Keratinocyte (primary cell): ENCODE results near the gene HABP4. TPM values are rescaled to one million over a fixed set of nuclear protein-coding genes. Genes with fewer than 3 reads are reported as not detected.

Source experiments
- DNase-seq: peaks from one replicate; pipeline ENCODE4 v3.0.0-alpha.2; 2011; ENCODE audit warnings: low read depth, missing footprints, low spot score
- FAIRE-seq: peaks from 2 replicates; lab custom pipeline; 2011; peaks lifted over from hg19 to GRCh38; lab: Jason Lieb, UNC
- H2AFZ ChIP-seq: 2 replicates; pipeline ENCODE4 v1.6.0; 2012; ENCODE audit warnings: low read length, control low read depth, inconsistent platforms; ENCODE audit not compliant: control insufficient read depth
- H3K27ac ChIP-seq: 2 replicates; pipeline ENCODE4 v1.5.1; 2011; ENCODE audit warnings: low read length; ENCODE audit not compliant: control insufficient read depth, insufficient read depth
- H3K27me3 ChIP-seq: 3 replicates; pipeline ENCODE4 v1.6.0; 2011; ENCODE audit warnings: low read length; ENCODE audit not compliant: control insufficient read depth, insufficient read depth; ENCODE audit errors: extremely low read depth
- H3K36me3 ChIP-seq, 2 experiments: 2 replicates in 1 of 2; 3 replicates in 1 of 2; pipeline ENCODE4 v1.5.1; 2011; ENCODE audit warnings: low read length in 2 of 2, mild to moderate bottlenecking in 1 of 2; ENCODE audit not compliant: control insufficient read depth in 2 of 2, insufficient read depth in 2 of 2; ENCODE audit errors: extremely low read depth in 1 of 2
- H3K4me1 ChIP-seq: 3 replicates; pipeline ENCODE4 v1.5.1; 2011; ENCODE audit warnings: low read length; ENCODE audit not compliant: control insufficient read depth, insufficient read depth; ENCODE audit errors: extremely low read depth
- H3K4me2 ChIP-seq: 3 replicates; pipeline ENCODE4 v1.6.0; 2011; ENCODE audit warnings: low read depth, low read length; ENCODE audit not compliant: control insufficient read depth, insufficient read depth; ENCODE audit errors: extremely low read depth
- H3K4me3 ChIP-seq, 3 experiments: fragments of 200-600 bp in 1 of 3; sonication (generic) in 1 of 3; 2 replicates in 2 of 3; 3 replicates in 1 of 3; pipeline ENCODE4 v1.5.1; 2011 to 2016; ENCODE audit warnings: low read length in 3 of 3, mild to moderate bottlenecking in 3 of 3, control low read depth in 2 of 3, inconsistent platforms in 1 of 3, low read depth in 1 of 3, mixed read lengths in 1 of 3, mixed run types in 1 of 3, moderate library complexity in 1 of 3; ENCODE audit not compliant: control insufficient read depth in 2 of 3, insufficient read depth in 2 of 3; ENCODE audit errors: extremely low read depth in 1 of 3
- H3K79me2 ChIP-seq: 2 replicates; pipeline ENCODE4 v1.6.0; 2012; ENCODE audit warnings: low read length; ENCODE audit not compliant: control insufficient read depth, insufficient read depth
- H3K9ac ChIP-seq: 3 replicates; pipeline ENCODE4 v1.6.0; 2011; ENCODE audit warnings: low read length; ENCODE audit not compliant: control insufficient read depth, insufficient read depth; ENCODE audit errors: extremely low read depth
- H3K9me1 ChIP-seq: 3 replicates; pipeline ENCODE4 v1.6.0; 2011; ENCODE audit warnings: low read length; ENCODE audit not compliant: control insufficient read depth, insufficient read depth; ENCODE audit errors: extremely low read depth
- H3K9me3 ChIP-seq: 2 replicates; pipeline ENCODE4 v1.5.1; 2012; ENCODE audit warnings: low read depth, low read length; ENCODE audit not compliant: control insufficient read depth
- H4K20me1 ChIP-seq: 3 replicates; pipeline ENCODE4 v1.6.0; 2011; ENCODE audit warnings: low read length; ENCODE audit not compliant: control insufficient read depth, insufficient read depth; ENCODE audit errors: extremely low read depth
- CTCF ChIP-seq, 3 experiments: IDR thresholded peaks in 1 of 3; conservative IDR thresholded peaks in 1 of 3; optimal IDR thresholded peaks in 1 of 3; 2 replicates in 2 of 3; 3 replicates in 1 of 3; pipeline versions ENCODE3 to v1.5.1; 2011; ENCODE audit warnings: low read length in 3 of 3, mild to moderate bottlenecking in 3 of 3, moderate library complexity in 2 of 3, control low read depth in 1 of 3, inconsistent platforms in 1 of 3; ENCODE audit not compliant: insufficient read depth in 2 of 3; ENCODE audit errors: extremely low read depth in 1 of 3
- EZH2 ChIP-seq: IDR thresholded peaks from one replicate; pipeline ENCODE4 v1.6.1; 2012; ENCODE audit warnings: inconsistent platforms, mild to moderate bottlenecking, low read length, moderate library complexity
- dilution Hi-C: fragments of 300-500 bp; cut with MboI; formaldehyde crosslinking; loops from one replicate; pipeline ENCODE4 v1.7.0; 2020; ENCODE audit warnings: low sequenced_read_pairs; ENCODE audit not compliant: extremely low pct_ligation_motif_present
- polyA plus RNA-seq, 5 experiments: library from polyadenylated mRNA; depleted of rRNA in 3 of 5; stranded (reverse) in 3 of 5; stranded (forward) in 1 of 5; unstranded in 1 of 5; fragments of >200 nt; gene quantifications; 1 replicate in 1 of 5; 2 replicates in 3 of 5; 3 replicates in 1 of 5; pipeline versions ENCODE4 v1.2.1 to v1.2.3, GENCODE V29; 2011 to 2012; ENCODE audit warnings: missing spikeins in 2 of 5, low read depth in 1 of 5, low replicate concordance in 1 of 5

HABP4 gene
- polyA plus RNA-seq, 1 donor (not counting 4 experiments of a cell fraction or from before 2014, with no cell fraction given): 6.8 TPM

DNA sequence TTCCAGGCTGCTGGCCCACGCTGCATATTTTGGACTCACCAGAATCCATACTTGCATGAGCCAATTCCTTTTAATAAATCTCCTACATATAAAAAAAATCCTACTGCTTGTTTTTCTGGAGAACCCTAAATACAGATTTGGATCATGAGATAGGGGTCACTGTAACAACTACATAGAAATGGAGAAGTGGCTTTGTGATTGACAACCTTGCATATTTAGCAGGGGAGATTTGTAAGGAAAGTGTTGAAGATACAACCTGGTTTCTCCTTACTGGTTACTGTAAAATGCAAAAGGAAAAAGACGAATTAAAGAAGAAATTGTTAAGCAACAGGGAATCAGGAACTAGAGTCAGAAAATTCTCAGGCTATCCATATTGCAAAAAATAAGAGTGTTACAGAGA is 74.8 kb downstream of the HABP4 start:
- Histone ChIP-seq H4K20me1 (no peaks in the 10 kb centered on the region), H3K9me1 (no peaks in the 10 kb centered on the region), H3K4me1 (no peaks in the 10 kb centered on the region), H3K27me3 (no peaks in the 10 kb centered on the region), H3K27ac (no peak overlapping the region), H3K36me3 (peaks cover 0 to 2% of the 10 kb centered on the region in 2 experiments), H2AFZ (no peak overlapping the region), H3K4me2 (no peak overlapping the region), H3K9ac (no peak overlapping the region), H3K4me3 (no peak overlapping the region), H3K79me2 (no peaks in the 10 kb centered on the region), H3K9me3 (no peaks in the 10 kb centered on the region)
- no peak for DNase-seq
- no peak for FAIRE-seq
- dilution Hi-C loops: no loop called here
- TF ChIP-seq EZH2: no peak
- TF ChIP-seq CTCF (optimal IDR thresholded peaks at IDR 0.05 in 1 of 3, IDR thresholded peaks at IDR 0.05 in 1 of 3, conservative IDR thresholded peaks at IDR 0.05 in 1 of 3; ENCODE audit: extremely low read depth in 1 of 3, insufficient read depth in 2 of 3, low read length in 3 of 3): no peak

GRCh38 chr9:96532173-96532572 is 82.2 kb downstream of the HABP4 start:
- TF ChIP-seq CTCF (optimal IDR thresholded peaks at IDR 0.05 in 1 of 3, IDR thresholded peaks at IDR 0.05 in 1 of 3, conservative IDR thresholded peaks at IDR 0.05 in 1 of 3; ENCODE audit: extremely low read depth in 1 of 3, insufficient read depth in 2 of 3, low read length in 3 of 3) (no peak), EZH2 (no peak)
- FAIRE-seq (no peak), DNase-seq (no peak)
- no peaks in the 10 kb centered on the region for H3K27me3 ChIP-seq
- H3K9me1 ChIP-seq: no peaks in the 10 kb centered on the region
- H4K20me1 ChIP-seq: no peaks in the 10 kb centered on the region
- H2AFZ ChIP-seq: no peak overlapping the region
- H3K27ac ChIP-seq: no peak overlapping the region
- no peak overlapping the region for H3K4me2 ChIP-seq
- H3K9ac ChIP-seq: no peak overlapping the region
- no peaks in the 10 kb centered on the region for H3K9me3 ChIP-seq
- H3K4me1 ChIP-seq: no peaks in the 10 kb centered on the region
- no peak overlapping the region for H3K4me3 ChIP-seq
- H3K79me2 ChIP-seq: no peaks in the 10 kb centered on the region
- peaks cover 0 to under 1% of the 10 kb centered on the region in 2 experiments for H3K36me3 ChIP-seq
- dilution Hi-C loops: no loop called here
